ENCODE results near the gene KCTD20.

KCTD20 gene

DNA sequence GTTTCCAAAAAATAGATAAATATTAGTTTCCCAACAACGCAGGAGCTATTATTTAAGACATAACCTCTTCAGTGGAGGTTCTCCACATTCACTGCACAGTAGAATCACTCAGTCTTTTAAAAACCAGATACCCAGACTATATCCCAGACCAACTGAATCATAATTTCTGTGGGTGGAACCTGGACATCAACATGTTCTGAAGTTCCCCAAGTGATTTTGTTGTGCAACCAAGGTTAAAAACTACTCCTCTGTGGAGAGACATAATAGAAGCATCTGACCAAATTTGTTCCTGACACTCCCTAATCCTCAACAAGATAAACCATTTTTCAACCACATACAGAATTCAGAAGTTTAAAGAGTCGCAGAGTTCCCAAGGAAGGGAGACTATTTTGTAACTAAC is 62.2 kb downstream of the KCTD20 start:
- TF ChIP-seq POLR2AphosphoS5 (IDR thresholded peaks at IDR 0.05; ENCODE audit: low read depth) (no peak), GABPA (IDR thresholded peaks at IDR 0.05; ENCODE audit: low read depth) (no peak), SPI1 (IDR thresholded peaks at IDR 0.05; ENCODE audit: borderline replicate concordance, low read depth) (no peak)
- TF ChIP-seq, protein P1, sequence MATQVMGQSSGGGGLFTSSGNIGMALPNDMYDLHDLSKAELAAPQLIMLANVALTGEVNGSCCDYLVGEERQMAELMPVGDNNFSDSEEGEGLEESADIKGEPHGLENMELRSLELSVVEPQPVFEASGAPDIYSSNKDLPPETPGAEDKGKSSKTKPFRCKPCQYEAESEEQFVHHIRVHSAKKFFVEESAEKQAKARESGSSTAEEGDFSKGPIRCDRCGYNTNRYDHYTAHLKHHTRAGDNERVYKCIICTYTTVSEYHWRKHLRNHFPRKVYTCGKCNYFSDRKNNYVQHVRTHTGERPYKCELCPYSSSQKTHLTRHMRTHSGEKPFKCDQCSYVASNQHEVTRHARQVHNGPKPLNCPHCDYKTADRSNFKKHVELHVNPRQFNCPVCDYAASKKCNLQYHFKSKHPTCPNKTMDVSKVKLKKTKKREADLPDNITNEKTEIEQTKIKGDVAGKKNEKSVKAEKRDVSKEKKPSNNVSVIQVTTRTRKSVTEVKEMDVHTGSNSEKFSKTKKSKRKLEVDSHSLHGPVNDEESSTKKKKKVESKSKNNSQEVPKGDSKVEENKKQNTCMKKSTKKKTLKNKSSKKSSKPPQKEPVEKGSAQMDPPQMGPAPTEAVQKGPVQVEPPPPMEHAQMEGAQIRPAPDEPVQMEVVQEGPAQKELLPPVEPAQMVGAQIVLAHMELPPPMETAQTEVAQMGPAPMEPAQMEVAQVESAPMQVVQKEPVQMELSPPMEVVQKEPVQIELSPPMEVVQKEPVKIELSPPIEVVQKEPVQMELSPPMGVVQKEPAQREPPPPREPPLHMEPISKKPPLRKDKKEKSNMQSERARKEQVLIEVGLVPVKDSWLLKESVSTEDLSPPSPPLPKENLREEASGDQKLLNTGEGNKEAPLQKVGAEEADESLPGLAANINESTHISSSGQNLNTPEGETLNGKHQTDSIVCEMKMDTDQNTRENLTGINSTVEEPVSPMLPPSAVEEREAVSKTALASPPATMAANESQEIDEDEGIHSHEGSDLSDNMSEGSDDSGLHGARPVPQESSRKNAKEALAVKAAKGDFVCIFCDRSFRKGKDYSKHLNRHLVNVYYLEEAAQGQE (IDR thresholded peaks at IDR 0.05; ENCODE audit: insufficient replicate concordance, low read depth) = no peak
- TF ChIP-seq, protein P2, sequence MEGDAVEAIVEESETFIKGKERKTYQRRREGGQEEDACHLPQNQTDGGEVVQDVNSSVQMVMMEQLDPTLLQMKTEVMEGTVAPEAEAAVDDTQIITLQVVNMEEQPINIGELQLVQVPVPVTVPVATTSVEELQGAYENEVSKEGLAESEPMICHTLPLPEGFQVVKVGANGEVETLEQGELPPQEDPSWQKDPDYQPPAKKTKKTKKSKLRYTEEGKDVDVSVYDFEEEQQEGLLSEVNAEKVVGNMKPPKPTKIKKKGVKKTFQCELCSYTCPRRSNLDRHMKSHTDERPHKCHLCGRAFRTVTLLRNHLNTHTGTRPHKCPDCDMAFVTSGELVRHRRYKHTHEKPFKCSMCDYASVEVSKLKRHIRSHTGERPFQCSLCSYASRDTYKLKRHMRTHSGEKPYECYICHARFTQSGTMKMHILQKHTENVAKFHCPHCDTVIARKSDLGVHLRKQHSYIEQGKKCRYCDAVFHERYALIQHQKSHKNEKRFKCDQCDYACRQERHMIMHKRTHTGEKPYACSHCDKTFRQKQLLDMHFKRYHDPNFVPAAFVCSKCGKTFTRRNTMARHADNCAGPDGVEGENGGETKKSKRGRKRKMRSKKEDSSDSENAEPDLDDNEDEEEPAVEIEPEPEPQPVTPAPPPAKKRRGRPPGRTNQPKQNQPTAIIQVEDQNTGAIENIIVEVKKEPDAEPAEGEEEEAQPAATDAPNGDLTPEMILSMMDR (IDR thresholded peaks at IDR 0.05; ENCODE audit: insufficient read depth, low read length) = no peak
- H3K27ac ChIP-seq (replicated peaks) = no peak overlapping the region
- no peaks in the 10 kb centered on the region for H3K27me3 ChIP-seq (ENCODE audit: insufficient read depth, poor library complexity, severe bottlenecking)
- no peak overlapping the region for H3K4me3 ChIP-seq (replicated peaks; ENCODE audit: insufficient read depth, low read length)
- DNase-seq (ENCODE audit: low read depth in 1 of 2, low spot score in 1 of 2) = no peak

DNA sequence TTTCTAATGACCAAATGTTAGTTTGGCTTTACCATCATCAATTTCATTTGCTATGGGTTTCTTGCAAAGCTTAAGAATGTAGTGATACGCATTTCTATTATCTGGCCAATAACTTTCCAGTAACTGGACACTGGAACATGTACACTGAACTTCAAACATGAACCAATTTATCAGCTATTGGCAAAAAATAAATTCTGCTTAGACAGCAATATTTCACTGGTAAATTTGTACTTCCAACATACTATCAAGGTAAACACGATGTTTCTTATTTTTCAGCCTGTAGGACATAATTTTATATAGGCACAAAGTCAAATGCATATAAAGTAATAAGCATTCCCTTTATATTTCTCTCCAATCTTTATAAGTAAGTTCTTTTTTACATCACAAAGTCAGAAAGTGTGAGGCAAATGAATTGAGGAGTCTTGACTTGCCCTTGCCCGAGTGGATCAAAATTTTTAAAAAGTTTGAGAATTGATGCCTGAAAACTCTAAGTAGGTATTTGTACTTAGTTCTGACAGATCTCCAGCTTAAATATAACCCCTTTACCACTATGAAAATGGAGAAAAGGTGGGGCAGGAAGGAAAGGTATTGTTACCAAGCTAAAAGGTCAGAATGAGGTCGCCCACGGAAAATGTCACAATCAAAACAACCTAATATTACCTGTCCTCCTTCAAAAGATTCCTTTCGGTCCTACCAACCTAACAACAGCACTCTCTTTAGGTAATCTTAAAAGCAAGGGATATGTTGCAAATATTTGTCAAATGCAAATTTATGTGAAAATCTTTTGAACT is 63.1 kb downstream of the KCTD20 start:
- Histone ChIP-seq H3K4me3 (replicated peaks; ENCODE audit: insufficient read depth, low read length) (no peak overlapping the region), H3K27me3 (ENCODE audit: insufficient read depth, poor library complexity, severe bottlenecking) (no peaks in the 10 kb centered on the region), H3K27ac (replicated peaks) (no peak overlapping the region)
- no peak for DNase-seq (ENCODE audit: low read depth in 1 of 2, low spot score in 1 of 2)
- no peak for TF ChIP-seq POLR2AphosphoS5 (IDR thresholded peaks at IDR 0.05; ENCODE audit: low read depth)
- TF ChIP-seq, protein P1 (IDR thresholded peaks at IDR 0.05; ENCODE audit: insufficient replicate concordance, low read depth) = no peak
- TF ChIP-seq, protein P2 (IDR thresholded peaks at IDR 0.05; ENCODE audit: insufficient read depth, low read length) = no peak
- TF ChIP-seq GABPA (IDR thresholded peaks at IDR 0.05; ENCODE audit: low read depth) = no peak
- TF ChIP-seq SPI1 (IDR thresholded peaks at IDR 0.05; ENCODE audit: borderline replicate concordance, low read depth) = no peak

DNA sequence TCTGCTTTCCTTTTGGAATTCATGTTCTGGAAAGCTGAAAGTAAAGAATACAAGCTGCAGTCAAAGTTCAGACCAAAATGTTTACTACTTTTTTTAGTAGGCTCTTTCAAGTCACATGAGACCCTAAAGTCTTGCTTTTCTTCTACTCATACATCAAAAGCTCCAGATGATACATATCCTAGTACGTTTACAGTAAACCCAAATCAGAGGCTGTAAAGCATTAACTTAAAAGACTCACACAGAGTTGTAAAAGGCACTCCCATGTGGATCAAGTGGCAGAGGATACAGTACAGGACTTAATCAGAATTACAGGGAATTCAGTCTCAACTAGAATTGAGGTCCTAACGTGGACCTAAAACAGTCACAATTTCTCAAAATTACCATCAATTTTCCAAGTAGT is 63.8 kb downstream of the KCTD20 start:
- TF ChIP-seq SPI1 (IDR thresholded peaks at IDR 0.05; ENCODE audit: borderline replicate concordance, low read depth) (no peak), POLR2AphosphoS5 (IDR thresholded peaks at IDR 0.05; ENCODE audit: low read depth) (no peak), GABPA (IDR thresholded peaks at IDR 0.05; ENCODE audit: low read depth) (no peak)
- TF ChIP-seq, protein P2 (IDR thresholded peaks at IDR 0.05; ENCODE audit: insufficient read depth, low read length) = no peak
- TF ChIP-seq, protein P1 (IDR thresholded peaks at IDR 0.05; ENCODE audit: insufficient replicate concordance, low read depth) = no peak
- H3K27me3 ChIP-seq (ENCODE audit: insufficient read depth, poor library complexity, severe bottlenecking) = no peaks in the 10 kb centered on the region
- H3K4me3 ChIP-seq (replicated peaks; ENCODE audit: insufficient read depth, low read length) = no peak overlapping the region
- no peak overlapping the region for H3K27ac ChIP-seq (replicated peaks)
- no peak for DNase-seq (ENCODE audit: low read depth in 1 of 2, low spot score in 1 of 2)
